Mucosa of descending colon (tissue), 3 donors: ENCODE data around the gene SLC9A9. TPM values are rescaled to one million over a fixed set of nuclear protein-coding genes. Genes with fewer than 3 reads are reported as not detected.
A peak's percentile ranks its signal among the peaks of the same experiment; 100 is the strongest.

Source experiments
- ATAC-seq: fragments of 200-7000 bp; cut with Tn5 transposase; one replicate; pipeline ENCODE4 v1.9.1; 2020; ENCODE audit warnings: mild to moderate bottlenecking, moderate library complexity
- DNase-seq, 3 donors: peaks; one replicate each; pipeline ENCODE4 v3.0.0-alpha.2; 2020
- H3K36me3 ChIP-seq: fragments of 200-600 bp; one replicate; pipeline ENCODE4 v1.8.0; 2021; ENCODE audit warnings: low read depth, mild to moderate bottlenecking
- H3K4me1 ChIP-seq: fragments of 200-600 bp; one replicate; pipeline ENCODE4 v1.8.0; 2021; ENCODE audit warnings: low read depth, mild to moderate bottlenecking
- H3K4me3 ChIP-seq: fragments of 200-600 bp; one replicate; pipeline ENCODE4 v1.8.0; 2021; ENCODE audit warnings: mild to moderate bottlenecking
- H3K9me3 ChIP-seq: fragments of 200-600 bp; one replicate; pipeline ENCODE4 v1.8.0; 2021; ENCODE audit warnings: mild to moderate bottlenecking
- CTCF ChIP-seq: fragments of 200-600 bp; IDR thresholded peaks from one replicate; pipeline ENCODE4 v1.8.0; 2022; ENCODE audit warnings: antibody characterized with exemption, mild to moderate bottlenecking
- intact Hi-C, 2 donors: fragments of 100-400 bp; cut with DNase I in 1 of 2; cut with micrococcal nuclease in 1 of 2; formaldehyde crosslinking; loops; one replicate each; pipeline versions ENCODE4 v1.11.0 to v1.11.1; 2022; cut with DNase I, micrococcal nuclease
- total RNA-seq, 3 donors: library from RNA; stranded (reverse); fragmentation: NEBNext Ultra II Directional in 2 of 3; extraction: Animal tissue kit (Norgen Biotek cat#: 25700) in 2 of 3; gene quantifications; one replicate each; pipeline versions ENCODE4 v1.2.1 to v1.2.4, GENCODE V29; 2021 to 2023
- donor health status: DM: no; HTN: no; CAD: no; lungs with moderate emphysema.
- donor health status: DM: no; HTN: no; CAD: no.
- donor health status: DM: no; HTN: yes; CAD: no.

The SLC9A9 gene
- total RNA-seq, 3 donors from 2014 or later: 3.2 to 18.2 (median 6.8) TPM

GRCh38 chr3:143245692-143246091 lies 602.6 kb downstream of the SLC9A9 start:
- no peak for ATAC-seq
- intact Hi-C loops: no loop called here
- no peaks in the 10 kb centered on the region for H3K4me1 ChIP-seq
- TF ChIP-seq CTCF: no peak
- DNase-seq: no peak
- no peaks in the 10 kb centered on the region for H3K36me3 ChIP-seq
- no peaks in the 10 kb centered on the region for H3K9me3 ChIP-seq
- H3K4me3 ChIP-seq: no peak overlapping the region

GRCh38 chr3:143244516-143245063 lies 603.7 kb downstream of the SLC9A9 start:
- H3K4me1 ChIP-seq: no peaks in the 10 kb centered on the region
- TF ChIP-seq CTCF: no peak
- H3K4me3 ChIP-seq: no peak overlapping the region
- no peaks in the 10 kb centered on the region for H3K36me3 ChIP-seq
- DNase-seq (peak in 1 of 3 donors; percentile 27), ATAC-seq (peak; percentile 96)
- no peaks in the 10 kb centered on the region for H3K9me3 ChIP-seq
- intact Hi-C loops: no loop called here

GRCh38 chr3:143243686-143244085 lies 604.6 kb downstream of the SLC9A9 start:
- intact Hi-C loops: no loop called here
- no peak for DNase-seq
- Histone ChIP-seq H3K4me3 (no peak overlapping the region), H3K36me3 (no peaks in the 10 kb centered on the region), H3K9me3 (no peaks in the 10 kb centered on the region), H3K4me1 (no peaks in the 10 kb centered on the region)
- TF ChIP-seq CTCF: no peak
- no peak for ATAC-seq

GRCh38 chr3:143242691-143243090 lies 605.6 kb downstream of the SLC9A9 start:
- intact Hi-C loops: no loop called here
- H3K4me3 ChIP-seq: no peak overlapping the region
- H3K4me1 ChIP-seq: no peaks in the 10 kb centered on the region
- no peaks in the 10 kb centered on the region for H3K9me3 ChIP-seq
- ATAC-seq: no peak
- no peak for DNase-seq
- TF ChIP-seq CTCF: no peak
- no peaks in the 10 kb centered on the region for H3K36me3 ChIP-seq

- H3K36me3 ChIP-seq: no peaks in the 10 kb centered on the region
- DNase-seq (no peak), ATAC-seq (no peak)
- no peaks in the 10 kb centered on the region for H3K4me1 ChIP-seq
- no peak overlapping the region for H3K4me3 ChIP-seq
- intact Hi-C loops: no loop called here
- TF ChIP-seq CTCF: no peak
- no peaks in the 10 kb centered on the region for H3K9me3 ChIP-seq
Measured at GRCh38 chr3:143242101-143242500, 606.2 kb downstream of the SLC9A9 start.

- intact Hi-C loops: no loop called here
- no peaks in the 10 kb centered on the region for H3K4me1 ChIP-seq
- DNase-seq (no peak), ATAC-seq (no peak)
- no peak overlapping the region for H3K4me3 ChIP-seq
- TF ChIP-seq CTCF: no peak
- H3K36me3 ChIP-seq: no peaks in the 10 kb centered on the region
- H3K9me3 ChIP-seq: no peaks in the 10 kb centered on the region
Measured at GRCh38 chr3:143241481-143241951, 606.8 kb downstream of the SLC9A9 start.
